HEK293 (cell line): ENCODE data around the gene GRK5.
A peak's percentile ranks its signal among the peaks of the same experiment; 100 is the strongest.

Experiments
- CTCF ChIA-PET: fragments of 350-600 bp; formaldehyde crosslinking; extraction: SDS; loops from one replicate; lab custom pipeline; 2021; ENCODE audit warnings: antibody characterized with exemption; lab: Yijun Ruan, JAX
- POLR2A ChIA-PET: fragments of 300-600 bp; formaldehyde crosslinking; extraction: SDS; loops from one replicate; lab custom pipeline; 2020; ENCODE audit warnings: antibody characterized with exemption, inconsistent platforms; lab: Yijun Ruan, JAX
- H3K27ac ChIP-seq: fragments of 200-500 bp; sonication (Bioruptor generic); 2 replicates; pipeline ENCODE4 v1.5.1; 2014; ENCODE audit warnings: low read depth, low read length, control low read depth, inconsistent platforms; ENCODE audit errors: extremely low read depth
- H3K36me3 ChIP-seq, 2 experiments: fragments of 200-500 bp in 1 of 2; sonication (Bioruptor generic) in 1 of 2; 1 replicate in 1 of 2; 2 replicates in 1 of 2; pipeline ENCODE4 v1.5.1; 2014 to 2017; ENCODE audit warnings: inconsistent platforms in 2 of 2, low read length in 2 of 2; ENCODE audit not compliant: control insufficient read depth in 2 of 2, insufficient read depth in 1 of 2
- H3K4me1 ChIP-seq: fragments of 200-500 bp; sonication (Bioruptor generic); 2 replicates; pipeline ENCODE4 v1.5.1; 2014; ENCODE audit warnings: mild to moderate bottlenecking, low read length, inconsistent platforms; ENCODE audit not compliant: control insufficient read depth, insufficient read depth
- H3K4me3 ChIP-seq: 2 replicates; pipeline ENCODE4 v1.5.1; 2011; ENCODE audit warnings: low read depth, mild to moderate bottlenecking, control low read depth, low read length, moderate library complexity
- H3K9me3 ChIP-seq: fragments of 200-500 bp; sonication (Bioruptor generic); 2 replicates; pipeline ENCODE4 v1.5.1; 2014; ENCODE audit warnings: low read depth, low read length, inconsistent platforms; ENCODE audit not compliant: control insufficient read depth, insufficient read depth
- GLI2 ChIP-seq: fragments of 450-650 bp; formaldehyde crosslinking; IDR thresholded peaks from 2 replicates; pipeline ENCODE4; 2017; ENCODE audit warnings: missing biosample characterization, missing genetic modification characterization, low read depth, borderline replicate concordance
- GLIS1 ChIP-seq: fragments of 450-650 bp; formaldehyde crosslinking; IDR thresholded peaks from 2 replicates; pipeline ENCODE4 v1.5.1; 2016; ENCODE audit warnings: missing biosample characterization, missing genetic modification characterization
- HOXC10 ChIP-seq: sonication (generic); formaldehyde crosslinking; IDR thresholded peaks from 2 replicates; pipeline ENCODE4 v1.8.1; 2023; ENCODE audit warnings: mild to moderate bottlenecking, missing genetic modification reagents
- KLF7 ChIP-seq: fragments of 450-650 bp; formaldehyde crosslinking; IDR thresholded peaks from 2 replicates; pipeline ENCODE4 v1.5.1; 2016; ENCODE audit warnings: missing biosample characterization, missing genetic modification characterization, borderline replicate concordance
- OVOL3 ChIP-seq: fragments of 450-650 bp; formaldehyde crosslinking; IDR thresholded peaks from 2 replicates; pipeline ENCODE4 v1.5.1; 2016; ENCODE audit warnings: missing biosample characterization, missing genetic modification characterization
- PRDM4 ChIP-seq: fragments of 450-650 bp; formaldehyde crosslinking; IDR thresholded peaks from 2 replicates; pipeline ENCODE4 v1.5.1; 2017; ENCODE audit warnings: missing biosample characterization, missing genetic modification characterization
- REPIN1 ChIP-seq: fragments of 450-650 bp; formaldehyde crosslinking; IDR thresholded peaks from 2 replicates; pipeline ENCODE4 v1.5.1; 2017; ENCODE audit warnings: missing biosample characterization, missing genetic modification characterization, low read depth
- SCRT2 ChIP-seq: fragments of 450-650 bp; formaldehyde crosslinking; IDR thresholded peaks from 2 replicates; pipeline ENCODE4 v1.5.1; 2016; ENCODE audit warnings: missing biosample characterization, missing genetic modification characterization
- YY2 ChIP-seq: fragments of 450-650 bp; formaldehyde crosslinking; IDR thresholded peaks from 2 replicates; pipeline ENCODE4 v1.5.1; 2016; ENCODE audit warnings: missing biosample characterization, missing genetic modification characterization
- ZBTB8A ChIP-seq: fragments of 450-650 bp; formaldehyde crosslinking; IDR thresholded peaks from 2 replicates; pipeline ENCODE4 v1.5.1; 2016; ENCODE audit warnings: missing biosample characterization, missing genetic modification characterization
- ZIC2 ChIP-seq: fragments of 450-650 bp; formaldehyde crosslinking; IDR thresholded peaks from 2 replicates; pipeline ENCODE4 v1.5.1; 2016; ENCODE audit warnings: missing biosample characterization, missing genetic modification characterization
- ZNF140 ChIP-seq: fragments of 450-650 bp; formaldehyde crosslinking; IDR thresholded peaks from 2 replicates; pipeline ENCODE4 v1.5.1; 2016; ENCODE audit warnings: missing biosample characterization, missing genetic modification characterization
- ZNF248 ChIP-seq: fragments of 450-650 bp; formaldehyde crosslinking; IDR thresholded peaks from 2 replicates; pipeline ENCODE4 v1.5.1; 2017; ENCODE audit warnings: missing biosample characterization, missing genetic modification characterization
- ZNF26 ChIP-seq: fragments of 450-650 bp; formaldehyde crosslinking; IDR thresholded peaks from 2 replicates; pipeline ENCODE4 v1.5.1; 2016; ENCODE audit warnings: missing biosample characterization, missing genetic modification characterization
- ZNF449 ChIP-seq: fragments of 450-650 bp; formaldehyde crosslinking; IDR thresholded peaks from 2 replicates; pipeline ENCODE4 v1.5.1; 2017; ENCODE audit warnings: missing biosample characterization, mild to moderate bottlenecking, missing genetic modification characterization, moderate library complexity
- ZNF623 ChIP-seq: fragments of 450-650 bp; formaldehyde crosslinking; IDR thresholded peaks from 2 replicates; pipeline ENCODE4 v1.5.1; 2016; ENCODE audit warnings: missing biosample characterization, missing genetic modification characterization
- TF ChIP-seq, protein P1 (sequence below): fragments of 450-650 bp; formaldehyde crosslinking; IDR thresholded peaks from 2 replicates; pipeline ENCODE4 v1.5.1; 2016; ENCODE audit warnings: missing biosample characterization, missing genetic modification characterization
- TF ChIP-seq, protein P2 (sequence below): fragments of 450-650 bp; formaldehyde crosslinking; IDR thresholded peaks from 2 replicates; pipeline ENCODE4 v1.5.1; 2016; ENCODE audit warnings: missing biosample characterization, missing genetic modification characterization

GRK5 gene

DNA sequence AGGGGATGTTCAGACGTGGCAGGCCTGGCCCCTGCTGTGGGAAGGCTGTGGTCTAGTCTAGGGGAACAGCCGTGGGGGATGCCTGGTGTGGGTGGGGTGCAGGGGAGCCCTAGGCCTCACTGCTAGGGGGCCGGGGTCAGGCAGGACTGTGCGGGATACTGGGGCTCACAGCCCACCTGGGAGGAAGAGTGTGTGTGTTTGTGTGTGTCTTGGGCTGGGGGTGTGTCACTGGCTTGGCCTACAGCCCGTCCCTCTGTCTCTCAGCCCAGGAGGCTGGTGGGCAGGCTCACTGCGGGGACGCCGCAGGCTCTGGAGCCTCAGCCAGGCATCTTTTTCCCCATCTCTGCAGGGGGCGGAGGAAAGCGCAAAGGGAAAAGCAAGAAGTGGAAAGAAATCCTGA, 118.8 kb downstream of the GRK5 start:
- Histone ChIP-seq H3K4me3 (no peak overlapping the region), H3K4me1 (no peaks in the 10 kb centered on the region; the same call in 1 of the 2 replicates), H3K36me3 (no peaks in the 10 kb centered on the region), H3K9me3 (no peaks in the 10 kb centered on the region)
- CTCF ChIA-PET = interaction anchor here (0.6 kb wide), 1 partner anchor 474 kb away, joined by 3 read pairs; no protein-coding TSS in a partner anchor
- POLR2A ChIA-PET = no interaction called here
- TF ChIP-seq HOXC10 (CRISPR knock-in tag) (no peak), ZNF248 (tag by site-specific recombination) (no peak), KLF7 (tag by site-specific recombination) (no peak), ZIC2 (tag by site-specific recombination) (0 out of 2 replicates have a peak, but pooled peaks have one; percentile 30), ZBTB8A (tag by site-specific recombination) (no peak), ZNF623 (tag by site-specific recombination) (no peak), ZNF26 (tag by site-specific recombination) (no peak)
- TF ChIP-seq, protein P1, sequence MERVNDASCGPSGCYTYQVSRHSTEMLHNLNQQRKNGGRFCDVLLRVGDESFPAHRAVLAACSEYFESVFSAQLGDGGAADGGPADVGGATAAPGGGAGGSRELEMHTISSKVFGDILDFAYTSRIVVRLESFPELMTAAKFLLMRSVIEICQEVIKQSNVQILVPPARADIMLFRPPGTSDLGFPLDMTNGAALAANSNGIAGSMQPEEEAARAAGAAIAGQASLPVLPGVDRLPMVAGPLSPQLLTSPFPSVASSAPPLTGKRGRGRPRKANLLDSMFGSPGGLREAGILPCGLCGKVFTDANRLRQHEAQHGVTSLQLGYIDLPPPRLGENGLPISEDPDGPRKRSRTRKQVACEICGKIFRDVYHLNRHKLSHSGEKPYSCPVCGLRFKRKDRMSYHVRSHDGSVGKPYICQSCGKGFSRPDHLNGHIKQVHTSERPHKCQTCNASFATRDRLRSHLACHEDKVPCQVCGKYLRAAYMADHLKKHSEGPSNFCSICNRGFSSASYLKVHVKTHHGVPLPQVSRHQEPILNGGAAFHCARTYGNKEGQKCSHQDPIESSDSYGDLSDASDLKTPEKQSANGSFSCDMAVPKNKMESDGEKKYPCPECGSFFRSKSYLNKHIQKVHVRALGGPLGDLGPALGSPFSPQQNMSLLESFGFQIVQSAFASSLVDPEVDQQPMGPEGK (tag by site-specific recombination) = no peak
- TF ChIP-seq, all 188 proteins: peak for 1
- no peak overlapping the region for H3K27ac ChIP-seq

DNA sequence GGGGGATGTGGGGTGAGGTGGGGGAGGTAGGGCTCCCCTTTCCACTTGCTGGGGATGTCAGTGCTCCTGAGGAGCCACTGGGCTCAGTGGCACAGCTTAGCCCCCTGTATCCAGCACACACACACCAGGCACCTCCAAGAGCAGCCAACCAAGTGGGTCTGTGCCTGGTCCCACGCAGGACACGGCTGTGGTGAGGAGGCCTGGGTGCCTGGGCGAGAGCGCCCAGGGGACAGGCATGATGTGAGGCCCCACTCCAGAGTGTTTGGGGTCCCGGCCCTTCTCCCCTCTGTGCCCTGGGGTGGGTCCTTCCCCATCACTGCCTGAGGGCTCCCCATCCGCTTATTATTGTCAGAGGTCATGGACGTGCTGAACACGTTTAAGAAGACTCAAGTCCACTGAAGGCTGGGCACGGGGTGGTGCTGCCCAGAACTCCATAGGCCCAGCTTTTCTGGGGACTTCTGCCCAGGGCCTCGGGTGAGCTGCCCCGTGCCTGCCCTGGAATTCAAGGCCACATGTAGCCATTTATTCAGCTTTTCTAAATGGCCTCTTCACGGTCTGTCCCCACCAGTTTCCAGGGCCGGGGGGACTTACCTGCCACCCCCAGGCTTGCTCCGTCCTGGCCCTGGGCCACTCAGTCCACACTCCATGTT, 119.8 kb downstream of the GRK5 start:
- Histone ChIP-seq H3K4me3 (no peak overlapping the region), H3K36me3 (no peaks in the 10 kb centered on the region), H3K27ac (no peak overlapping the region), H3K4me1 (no peaks in the 10 kb centered on the region; the same call in 1 of the 2 replicates), H3K9me3 (no peaks in the 10 kb centered on the region)
- no peak for TF ChIP-seq ZNF140 (tag by site-specific recombination)
- TF ChIP-seq, protein P2, sequence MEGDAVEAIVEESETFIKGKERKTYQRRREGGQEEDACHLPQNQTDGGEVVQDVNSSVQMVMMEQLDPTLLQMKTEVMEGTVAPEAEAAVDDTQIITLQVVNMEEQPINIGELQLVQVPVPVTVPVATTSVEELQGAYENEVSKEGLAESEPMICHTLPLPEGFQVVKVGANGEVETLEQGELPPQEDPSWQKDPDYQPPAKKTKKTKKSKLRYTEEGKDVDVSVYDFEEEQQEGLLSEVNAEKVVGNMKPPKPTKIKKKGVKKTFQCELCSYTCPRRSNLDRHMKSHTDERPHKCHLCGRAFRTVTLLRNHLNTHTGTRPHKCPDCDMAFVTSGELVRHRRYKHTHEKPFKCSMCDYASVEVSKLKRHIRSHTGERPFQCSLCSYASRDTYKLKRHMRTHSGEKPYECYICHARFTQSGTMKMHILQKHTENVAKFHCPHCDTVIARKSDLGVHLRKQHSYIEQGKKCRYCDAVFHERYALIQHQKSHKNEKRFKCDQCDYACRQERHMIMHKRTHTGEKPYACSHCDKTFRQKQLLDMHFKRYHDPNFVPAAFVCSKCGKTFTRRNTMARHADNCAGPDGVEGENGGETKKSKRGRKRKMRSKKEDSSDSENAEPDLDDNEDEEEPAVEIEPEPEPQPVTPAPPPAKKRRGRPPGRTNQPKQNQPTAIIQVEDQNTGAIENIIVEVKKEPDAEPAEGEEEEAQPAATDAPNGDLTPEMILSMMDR (tag by site-specific recombination) = no peak
- TF ChIP-seq YY2 (tag by site-specific recombination) = no peak
- no peak for TF ChIP-seq ZNF449 (tag by site-specific recombination)
- TF ChIP-seq SCRT2 = no peak
- no peak for TF ChIP-seq OVOL3
- no peak for TF ChIP-seq GLI2
- TF ChIP-seq GLIS1 = no peak
- no peak for TF ChIP-seq PRDM4
- TF ChIP-seq REPIN1 = no peak
- ChIA-PET CTCF (interaction anchor here (0.6 kb wide), 1 partner anchor 473 kb away, joined by 3 read pairs; no protein-coding TSS in a partner anchor), POLR2A (no interaction called here)
